Testis (tissue), 2 donors: ENCODE results near the gene RBBP8NL.

Source experiments
- CTCF ChIP-seq, 3 experiments: fragments of 450-650 bp in 2 of 3; fragments of 200-600 bp in 1 of 3; sonication (generic) in 1 of 3; IDR thresholded peaks; one replicate each; pipeline ENCODE4 v1.5.1; 2016 to 2019; ENCODE audit warnings: antibody characterized with exemption in 3 of 3, mild to moderate bottlenecking in 2 of 3, moderate library complexity in 1 of 3
- POLR2A ChIP-seq: fragments of 450-650 bp; IDR thresholded peaks from one replicate; pipeline ENCODE4 v1.6.1; 2017; ENCODE audit warnings: antibody characterized with exemption, mild to moderate bottlenecking, moderate library complexity

DNA sequence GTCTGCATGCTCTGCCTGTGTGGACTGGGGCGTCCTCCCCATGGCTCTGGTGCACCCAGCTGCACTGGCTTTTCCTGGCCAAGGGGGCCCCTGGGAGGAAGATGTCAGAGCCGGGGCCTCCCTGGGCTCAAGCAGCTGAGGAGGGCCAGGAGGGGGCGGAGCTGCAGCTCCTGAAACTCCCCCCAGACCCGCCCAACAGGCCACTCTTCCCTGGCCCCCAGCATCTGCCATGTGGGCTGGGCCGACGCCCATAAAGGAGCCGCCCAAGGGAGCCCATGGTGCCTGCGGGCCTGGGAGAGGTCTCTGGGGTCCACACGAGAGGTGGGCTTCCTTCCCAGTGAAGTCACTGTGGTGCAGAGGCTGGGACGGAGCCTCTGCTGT lies 4.0 kb downstream of the RBBP8NL start:
- TF ChIP-seq CTCF (IDR thresholded peaks at IDR 0.05) (no peak), POLR2A (no peak)
